Measurements from ENCODE around the gene GRM3.

GRM3 gene

DNA sequence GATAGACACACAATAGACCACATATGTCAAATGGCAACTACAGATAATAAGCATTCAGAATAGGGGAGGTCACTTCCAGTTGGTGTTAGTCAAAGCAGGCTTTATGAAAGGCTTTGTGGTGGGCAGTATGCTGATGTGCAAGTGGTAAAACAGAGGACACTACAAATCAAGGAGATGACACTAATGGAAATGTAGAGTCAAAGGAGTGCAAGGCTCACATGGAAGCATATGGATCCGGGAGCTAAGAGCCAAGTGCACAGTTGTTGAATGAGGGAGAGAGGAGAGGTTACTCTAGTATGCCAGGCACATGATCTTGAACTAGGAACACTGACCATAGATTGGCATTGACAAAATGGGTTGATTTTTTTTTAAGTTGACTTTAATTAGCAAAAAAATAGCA lies 62.7 kb downstream of the GRM3 start:
- DNase-seq, result no peak

DNA sequence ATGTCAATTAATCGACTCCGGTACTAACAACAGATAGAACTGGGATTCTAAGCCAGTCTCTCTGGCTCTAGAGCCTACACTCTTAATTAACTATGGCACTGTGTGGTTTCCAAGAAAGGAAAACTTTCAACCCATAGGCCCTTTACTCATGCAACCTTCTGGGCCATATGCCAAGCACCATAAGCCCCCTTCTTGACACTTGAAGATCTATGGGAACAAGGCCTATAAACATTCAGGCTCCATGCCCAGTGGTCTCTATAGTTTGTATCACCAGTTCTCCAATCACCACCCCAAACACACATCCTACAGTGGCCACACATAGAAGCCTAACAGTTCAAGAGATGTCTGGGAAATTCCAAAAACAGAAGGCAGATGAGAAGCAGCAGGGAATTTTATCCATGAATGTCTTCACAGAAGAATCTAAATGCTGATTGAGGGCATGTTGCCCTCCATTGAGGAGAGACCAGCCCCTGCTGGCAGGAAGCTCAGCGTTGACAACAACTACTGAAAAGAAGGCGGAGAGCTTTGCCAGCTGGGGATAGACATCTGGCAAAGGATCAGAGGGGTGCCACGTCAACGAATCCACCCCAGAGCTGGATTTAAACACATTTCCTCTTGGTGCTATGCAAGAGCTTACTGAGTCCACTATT lies 64.4 kb downstream of the GRM3 start:
- DNase-seq, result no peak

DNA sequence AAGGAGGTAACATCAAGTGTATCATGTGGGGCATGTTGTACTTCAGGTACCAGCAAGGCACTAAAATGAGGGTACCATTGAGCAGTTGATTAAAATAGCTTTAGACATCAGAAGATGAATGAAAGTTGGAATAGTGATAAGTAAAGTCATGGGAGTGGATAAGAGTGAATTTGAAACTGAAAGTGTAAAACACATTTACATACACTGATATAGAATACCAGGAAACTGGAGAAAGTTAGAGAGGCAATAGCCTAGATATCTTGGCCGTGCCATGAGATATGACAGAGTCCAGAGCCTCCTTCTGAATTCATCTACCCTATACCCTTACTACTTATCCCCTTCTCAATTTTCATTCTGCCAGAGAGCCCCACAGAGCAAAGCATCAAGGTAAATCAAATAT lies 76.6 kb downstream of the GRM3 start:
- DNase-seq, result no peak

DNA sequence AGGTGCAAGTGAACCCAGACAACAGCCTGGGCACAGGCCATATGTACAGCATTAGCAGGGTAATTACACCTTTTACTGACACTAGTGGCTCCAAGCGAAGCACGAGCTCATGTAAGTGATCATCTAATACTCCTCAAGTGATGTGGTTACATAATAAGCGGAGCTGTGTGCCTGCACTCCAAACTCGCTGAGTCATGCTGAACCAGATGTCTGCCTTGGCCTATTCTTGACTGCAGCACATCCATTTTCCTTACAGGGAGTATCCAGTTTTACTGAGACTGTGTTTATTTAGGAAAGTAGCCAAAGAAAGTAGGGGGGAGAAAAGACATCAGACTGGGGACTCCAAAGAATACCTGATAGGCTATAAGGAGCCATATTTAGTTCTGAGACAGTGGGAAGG lies 90.1 kb downstream of the GRM3 start:
- DNase-seq, result no peak

DNA sequence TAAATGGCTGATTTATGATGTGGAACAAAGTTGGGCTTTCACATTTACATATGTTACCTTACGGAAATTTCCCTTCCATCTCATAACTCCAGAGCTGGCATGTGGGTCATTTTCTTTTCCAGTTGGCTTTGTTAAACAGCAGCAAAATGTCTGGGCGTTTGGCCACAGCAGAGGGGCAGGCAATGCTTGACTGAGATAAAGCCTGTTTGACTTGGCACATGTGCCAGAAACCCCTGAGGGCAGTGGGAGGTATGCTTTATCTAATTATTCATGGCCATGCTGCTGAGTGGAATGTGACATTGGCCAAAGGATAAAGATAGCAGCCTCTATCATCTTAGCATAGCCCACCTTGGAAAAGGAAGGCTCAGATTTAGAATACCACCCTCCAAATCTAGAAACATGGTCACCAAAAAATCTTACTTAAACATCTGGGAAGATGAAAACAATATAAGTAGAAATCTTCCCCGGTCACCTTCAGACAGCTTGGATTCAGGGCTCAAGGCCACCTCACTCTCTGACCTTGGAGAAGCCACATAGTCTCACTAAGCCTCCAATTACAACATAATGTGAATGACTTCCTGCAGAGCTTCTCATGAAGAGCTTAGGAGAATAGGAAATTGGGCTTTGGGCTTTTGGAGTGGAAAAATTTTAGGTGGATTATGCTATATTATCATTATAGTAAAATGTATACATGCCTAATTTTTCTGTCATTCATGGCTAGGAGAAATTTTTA lies 101.5 kb downstream of the GRM3 start:
- no peak for DNase-seq

DNA sequence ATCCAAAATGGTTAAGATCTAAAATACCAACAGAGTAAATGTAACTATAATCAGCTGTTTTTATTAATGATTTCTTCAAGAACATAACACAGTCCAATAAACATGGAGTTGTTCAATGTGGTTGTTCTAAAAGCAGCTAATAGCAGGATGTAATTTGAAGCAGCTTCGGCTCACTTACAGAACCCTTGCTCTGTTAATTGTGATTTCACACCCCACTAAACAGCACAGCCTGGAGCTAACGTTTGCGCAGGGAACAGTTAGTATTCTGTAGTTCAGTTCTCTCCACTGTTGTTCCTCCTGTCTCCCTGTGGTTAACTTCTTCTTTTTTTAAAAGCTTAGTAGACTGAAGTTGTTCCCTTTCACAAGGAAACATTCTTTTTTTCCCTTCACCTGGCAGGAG lies 104.0 kb downstream of the GRM3 start:
- no peak for DNase-seq

DNA sequence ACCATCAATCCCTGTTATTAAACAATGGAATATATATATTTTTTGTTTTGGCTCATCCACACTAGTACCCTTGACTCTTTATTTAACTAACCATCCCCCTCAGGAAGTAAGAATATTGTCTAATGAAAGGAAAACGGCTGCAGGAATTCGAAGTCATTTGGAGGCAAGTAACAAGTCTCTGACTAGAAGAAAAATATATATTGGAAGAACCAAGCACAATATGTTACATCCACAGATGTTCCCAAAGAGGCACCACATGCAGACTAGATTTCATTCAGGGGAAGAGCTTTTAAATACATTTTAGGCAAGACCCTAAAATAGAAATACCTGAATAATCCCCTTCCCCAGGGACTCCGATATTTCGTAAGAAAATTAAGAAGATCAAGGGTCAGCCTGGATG lies 104.5 kb downstream of the GRM3 start:
- no peak for DNase-seq

DNA sequence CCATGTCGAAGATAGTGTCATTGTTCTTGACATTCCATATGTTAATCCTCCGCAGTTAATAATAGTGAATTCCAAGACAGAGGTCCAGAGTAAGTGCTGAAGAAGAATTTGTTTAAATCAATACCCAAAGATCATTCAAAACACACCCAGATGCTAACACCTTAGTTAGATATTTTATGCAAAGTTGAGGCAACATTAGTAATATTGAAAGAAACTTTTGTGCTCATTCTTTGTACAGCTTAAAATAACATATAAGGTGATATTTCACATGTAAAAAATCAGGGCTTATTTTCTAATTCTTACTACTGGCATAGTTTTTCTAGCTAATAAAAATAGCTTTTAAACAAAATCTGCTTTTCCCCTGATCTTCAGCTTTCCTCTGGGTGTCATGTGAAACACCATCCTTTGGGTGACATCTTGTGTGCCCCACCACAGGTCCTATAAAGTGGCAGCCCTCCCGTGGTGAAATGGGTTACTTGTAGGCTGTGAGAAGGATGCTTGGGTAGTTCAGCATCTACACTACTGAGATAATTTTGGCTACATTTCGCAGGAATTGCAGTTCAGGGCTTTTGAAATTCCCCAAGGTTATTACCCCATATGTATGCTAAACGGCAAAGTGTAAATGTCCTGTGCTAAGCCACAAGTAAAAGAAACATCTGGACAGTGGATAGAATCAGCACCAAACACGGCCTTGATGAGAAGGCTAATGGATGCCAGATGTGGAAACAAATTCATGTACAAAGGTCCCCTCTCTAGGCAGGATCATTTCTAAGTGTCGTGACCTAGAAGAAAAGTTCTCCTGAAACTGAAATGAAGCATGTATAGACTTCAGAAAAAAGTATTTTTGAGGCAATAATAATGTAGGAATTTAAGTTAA lies 105.4 kb downstream of the GRM3 start:
- no peak for DNase-seq

DNA sequence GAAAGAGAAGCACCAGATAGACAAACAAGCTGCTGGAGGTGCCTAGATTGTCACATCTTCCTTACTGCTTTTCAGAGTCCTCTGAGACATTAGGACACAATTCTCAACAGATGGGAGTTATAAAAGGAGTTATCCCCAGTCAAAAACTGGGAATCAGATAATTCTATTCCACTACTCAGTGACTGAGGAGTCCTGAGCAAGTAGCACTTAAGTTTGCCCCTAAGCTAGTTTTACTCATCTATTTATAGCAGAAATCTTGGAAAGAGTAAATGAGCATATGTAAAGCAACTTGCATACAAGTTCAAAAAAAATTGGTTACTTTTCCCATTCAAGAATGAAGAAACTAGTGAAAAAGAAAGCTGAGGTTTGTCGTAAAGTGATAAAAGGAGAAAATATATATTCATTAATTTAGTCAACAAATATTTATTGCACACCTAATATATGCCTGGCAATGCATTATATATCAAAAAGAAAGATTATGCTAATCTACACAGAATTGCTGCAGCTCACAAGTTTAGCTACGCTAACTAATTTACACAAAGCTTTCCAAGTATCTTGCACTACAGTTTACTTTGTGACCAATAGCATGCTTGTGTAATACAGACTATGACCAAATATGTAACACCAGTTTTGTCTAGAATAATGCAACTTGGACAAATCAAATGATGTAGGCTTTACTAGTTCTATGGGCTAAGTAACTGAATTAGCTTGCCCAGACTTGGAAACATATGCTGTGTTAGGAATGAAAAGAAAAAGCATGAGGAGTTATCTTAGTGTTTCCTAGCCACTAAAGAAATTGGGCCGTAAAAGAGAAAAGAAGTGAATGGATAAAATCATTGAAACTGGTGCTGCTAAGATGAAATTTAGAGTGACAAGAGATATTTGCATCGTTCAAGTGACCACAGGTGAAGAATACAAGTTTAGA lies 106.3 kb downstream of the GRM3 start:
- DNase-seq, result no peak

DNA sequence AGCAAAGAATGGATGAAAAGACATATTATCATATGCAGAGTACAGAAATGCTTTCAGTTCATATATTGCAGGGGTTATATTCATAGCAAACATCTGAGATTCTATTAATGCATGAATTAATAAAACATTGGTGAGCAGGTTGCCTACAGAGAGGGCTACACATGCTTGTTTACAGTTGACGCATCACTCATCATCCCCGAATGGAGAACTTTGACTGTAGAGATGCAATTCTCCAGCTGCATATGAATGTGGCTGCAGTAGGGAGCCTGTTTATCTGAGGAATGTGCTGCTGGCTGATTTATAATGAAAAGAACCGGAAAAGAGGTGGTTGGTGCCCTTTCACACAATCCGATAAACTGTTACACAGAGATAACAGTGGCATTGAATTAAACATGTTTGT lies 116.5 kb downstream of the GRM3 start:
- no peak for DNase-seq

DNA sequence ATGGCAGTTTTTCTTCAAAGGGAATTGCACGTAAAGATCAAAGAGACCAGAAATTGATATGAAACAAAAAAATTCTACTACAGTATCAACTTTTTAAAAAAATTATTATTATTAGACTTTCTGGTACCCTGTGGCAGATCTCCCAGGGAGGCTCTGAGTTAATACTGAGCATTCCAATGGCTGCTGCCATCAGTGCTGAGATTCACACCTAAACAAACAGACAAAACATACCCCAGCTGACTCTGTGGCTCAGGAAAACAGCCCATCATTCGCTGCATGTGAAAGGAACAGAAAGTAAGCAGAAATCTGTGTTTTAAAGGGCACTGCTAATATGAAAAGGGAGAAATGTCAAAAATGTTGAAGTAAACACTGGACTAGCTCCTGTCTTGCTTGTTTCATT lies 118.4 kb downstream of the GRM3 start:
- DNase-seq, result no peak

DNA sequence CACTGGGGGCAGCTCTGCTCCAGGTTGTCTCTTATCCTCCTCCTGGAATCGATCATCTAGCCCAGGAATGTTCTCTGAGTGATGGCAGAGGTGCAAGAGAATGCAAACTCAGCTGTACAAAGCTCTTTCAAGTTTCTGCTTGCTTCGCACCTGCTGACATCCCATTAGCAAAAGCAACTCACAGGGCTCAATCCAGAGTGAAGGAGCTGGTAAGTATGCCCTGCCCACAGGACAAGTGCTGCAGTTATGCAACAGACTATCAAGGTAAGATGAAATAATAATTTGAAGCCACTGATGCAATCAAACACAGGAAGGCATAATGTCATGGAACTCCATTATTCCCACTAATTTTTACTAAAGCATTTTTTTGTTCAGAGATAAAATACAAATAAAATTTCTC lies 122.2 kb downstream of the GRM3 start:
- DNase-seq, result no peak

DNA sequence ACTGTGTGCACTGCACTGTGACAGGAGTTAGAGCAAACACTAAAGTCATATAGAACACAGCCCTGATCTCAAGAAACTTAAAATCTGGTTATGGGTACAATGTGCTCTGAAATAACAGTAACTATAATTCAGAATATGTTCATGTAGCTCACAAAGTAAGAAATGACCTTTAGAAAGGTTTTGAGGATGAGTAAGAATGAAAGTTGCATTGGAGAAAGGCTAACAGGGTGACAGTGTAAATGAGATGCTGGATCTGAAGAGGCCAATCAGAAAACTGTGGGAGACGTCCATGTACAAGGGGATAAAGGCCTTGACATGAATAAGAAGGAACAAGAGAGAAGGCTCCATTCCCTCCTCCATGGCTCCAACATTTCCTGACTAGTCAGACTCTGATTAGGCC lies 124.7 kb downstream of the GRM3 start:
- DNase-seq, result no peak

DNA sequence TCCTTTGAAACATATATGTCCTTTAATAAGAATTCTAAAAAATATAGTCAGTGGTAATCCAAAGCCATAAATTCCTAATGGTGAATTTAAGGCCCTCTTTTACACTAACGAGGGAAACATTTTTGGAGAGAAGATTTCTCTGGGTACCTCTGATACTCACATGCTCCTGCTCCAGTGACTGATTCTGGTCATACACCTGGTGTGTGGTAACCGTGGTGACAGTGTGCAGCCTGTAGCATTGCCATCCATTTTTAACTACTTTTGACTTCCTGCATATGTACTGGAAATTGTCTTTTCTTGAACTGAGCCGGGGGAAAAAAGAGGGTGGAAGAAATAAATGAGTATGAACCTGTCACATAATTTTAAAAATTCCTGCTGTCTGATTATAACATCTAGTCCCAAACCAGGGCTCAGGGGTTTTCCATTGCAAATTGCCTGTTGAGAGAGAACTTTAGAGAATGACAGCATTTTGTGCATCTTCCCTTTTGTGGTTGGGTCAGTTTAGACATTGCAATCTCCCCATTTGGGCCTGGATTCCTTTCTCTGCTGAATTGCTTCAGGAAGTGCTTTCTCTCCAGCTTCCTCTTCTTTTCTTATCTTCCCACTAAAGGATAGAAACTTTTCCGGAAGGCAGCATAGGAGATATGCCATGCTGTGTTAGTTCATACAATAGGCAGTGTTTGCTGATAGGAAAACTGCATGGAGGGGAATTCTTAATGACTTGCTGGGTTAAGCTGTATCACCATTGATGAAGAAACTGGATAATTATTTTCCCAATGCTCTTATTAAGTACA lies 125.5 kb downstream of the GRM3 start:
- no peak for DNase-seq

DNA sequence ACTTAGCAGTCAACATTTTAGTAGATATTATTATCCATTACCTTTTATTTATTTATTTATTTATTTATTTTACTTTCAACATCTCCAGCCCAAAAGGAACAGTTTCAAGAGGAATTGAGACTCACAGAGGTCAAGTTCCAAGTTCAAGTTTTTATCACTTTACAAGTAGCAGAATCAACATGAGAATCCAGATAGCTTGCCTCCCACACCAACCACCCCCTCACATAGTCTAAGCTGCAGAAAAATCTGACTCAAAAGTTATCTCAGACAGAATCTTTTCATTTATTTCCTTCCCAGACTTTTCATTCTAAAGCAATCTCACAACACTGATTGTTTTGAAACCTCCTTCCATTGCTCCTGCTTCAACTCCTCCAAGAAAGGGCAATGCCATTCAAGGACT lies 129.6 kb downstream of the GRM3 start:
- DNase-seq, result no peak

DNA sequence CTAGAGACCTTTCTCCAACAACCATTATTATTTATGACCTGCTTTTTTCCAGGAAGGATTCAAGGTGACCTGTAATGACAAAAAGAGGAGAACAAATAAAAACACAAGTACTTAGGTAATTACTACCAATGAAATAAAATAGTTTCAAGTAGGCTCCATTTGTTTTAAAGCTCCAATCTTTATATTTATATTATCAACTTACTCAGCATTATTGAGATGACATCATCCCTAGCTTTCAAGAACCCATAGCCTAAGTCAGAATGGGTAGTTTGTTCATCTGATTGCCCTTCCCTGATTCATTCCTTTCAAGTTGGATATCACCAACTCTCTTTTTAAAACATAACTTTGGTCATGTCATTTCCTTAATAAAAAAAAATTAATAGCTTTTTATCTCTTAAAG lies 131.5 kb downstream of the GRM3 start:
- DNase-seq, result no peak

DNA sequence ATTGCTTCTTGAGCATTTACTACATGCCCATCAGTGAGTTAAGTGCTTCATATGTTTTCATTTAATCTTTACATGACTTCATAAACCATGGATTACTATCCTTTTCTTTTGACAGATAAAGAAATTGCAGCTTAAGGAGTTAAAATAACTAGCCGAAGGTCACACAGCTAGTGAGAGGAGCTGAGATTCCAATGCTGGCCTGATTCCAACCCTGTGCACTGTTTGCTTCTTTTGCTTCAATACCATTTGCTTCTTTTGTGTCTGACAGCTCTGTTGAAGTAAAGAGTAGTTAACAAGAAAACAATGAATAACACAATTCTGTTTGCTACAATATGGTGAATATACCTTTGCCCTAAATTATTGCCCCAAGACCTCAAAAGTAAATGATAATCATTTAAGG lies 132.4 kb downstream of the GRM3 start:
- DNase-seq, result no peak

DNA sequence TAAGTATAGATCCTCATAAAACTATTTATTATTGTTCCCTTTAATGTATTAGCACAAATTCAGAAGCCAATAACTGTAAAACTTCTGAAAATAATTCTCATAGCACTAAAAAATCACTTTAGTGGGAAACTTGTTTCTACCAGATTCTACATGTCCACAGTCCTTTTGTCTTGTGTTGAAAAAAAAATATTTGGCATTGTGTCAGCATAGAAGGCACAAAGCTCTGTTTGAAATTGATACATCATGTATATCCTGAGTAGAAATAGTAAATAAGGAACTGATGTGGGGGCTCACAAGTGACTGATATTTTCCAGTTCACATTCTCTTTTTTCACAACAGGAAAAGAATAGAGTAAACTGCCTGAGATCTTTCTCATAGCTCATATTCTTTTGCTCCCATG lies 134.6 kb downstream of the GRM3 start:
- no peak for DNase-seq

DNA sequence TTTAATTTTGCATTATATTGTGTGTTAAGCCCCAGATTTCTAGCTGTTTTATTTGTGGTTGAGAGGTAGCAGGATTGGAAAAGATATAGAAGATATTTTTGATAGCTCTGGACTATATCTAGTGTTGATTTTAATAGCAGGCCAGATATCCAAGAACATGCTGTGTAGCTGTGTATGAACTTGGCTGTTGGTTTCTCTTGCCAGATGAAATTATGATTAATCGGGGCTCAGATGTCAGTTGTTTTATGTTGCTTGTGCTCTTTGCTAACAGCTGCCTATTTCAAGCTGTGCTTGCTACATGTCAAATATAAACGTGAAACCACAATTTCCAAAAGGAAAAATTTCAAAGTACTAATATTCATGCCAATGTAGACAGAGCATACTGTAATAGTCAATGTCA lies 141.1 kb downstream of the GRM3 start:
- DNase-seq, result no peak

DNA sequence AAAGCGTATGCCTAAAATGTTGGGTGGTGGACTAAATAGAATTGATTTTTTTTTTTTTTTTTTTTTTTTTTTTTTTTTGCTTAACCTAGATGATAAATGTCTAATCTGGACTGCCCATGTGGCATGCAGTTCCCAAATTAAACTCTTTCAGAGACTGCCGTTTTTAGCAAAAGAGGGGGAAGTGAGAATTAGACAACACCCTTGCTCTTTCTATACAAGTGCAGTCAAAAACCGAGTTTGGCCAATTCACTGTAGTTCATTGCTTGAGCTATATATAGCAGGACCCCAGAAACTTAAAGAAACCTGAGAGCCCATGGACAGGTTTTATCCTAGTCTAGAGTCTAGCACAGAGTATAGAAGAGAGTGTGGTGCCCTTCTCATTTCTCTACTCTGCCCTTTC lies 141.9 kb downstream of the GRM3 start:
- DNase-seq, result no peak

DNA sequence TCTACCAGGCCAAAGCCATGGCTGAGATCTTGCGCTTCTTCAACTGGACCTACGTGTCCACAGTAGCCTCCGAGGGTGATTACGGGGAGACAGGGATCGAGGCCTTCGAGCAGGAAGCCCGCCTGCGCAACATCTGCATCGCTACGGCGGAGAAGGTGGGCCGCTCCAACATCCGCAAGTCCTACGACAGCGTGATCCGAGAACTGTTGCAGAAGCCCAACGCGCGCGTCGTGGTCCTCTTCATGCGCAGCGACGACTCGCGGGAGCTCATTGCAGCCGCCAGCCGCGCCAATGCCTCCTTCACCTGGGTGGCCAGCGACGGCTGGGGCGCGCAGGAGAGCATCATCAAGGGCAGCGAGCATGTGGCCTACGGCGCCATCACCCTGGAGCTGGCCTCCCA lies 142.7 kb downstream of the GRM3 start:
- no peak for DNase-seq

DNA sequence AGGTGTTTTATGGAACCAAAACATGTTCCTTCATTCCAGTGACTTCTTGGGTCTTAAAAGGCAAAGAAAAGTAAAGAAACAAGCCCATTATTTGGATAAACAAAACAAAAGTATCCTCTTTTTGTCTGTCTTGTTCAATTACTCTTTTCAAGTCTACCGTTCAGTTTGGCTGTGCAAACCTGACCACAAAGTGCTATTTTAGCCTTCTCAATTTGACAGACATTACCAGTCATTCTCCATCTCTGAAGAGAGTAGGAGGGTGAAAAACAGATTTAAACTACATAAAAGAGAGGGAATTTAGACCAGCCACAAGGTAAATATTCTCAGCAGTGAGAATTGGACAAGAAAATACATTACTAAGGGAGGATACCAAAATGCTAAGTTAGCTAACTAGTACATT lies 145.2 kb downstream of the GRM3 start:
- DNase-seq, result no peak

Measured in NK-92 treated with Interleukin-12 subunit alpha and Interleukin-12 subunit beta, amount 100 ng/mL, for 24 hours (cell line).